K562 (cell line): ENCODE measurements around the gene DNMT1. TPM values are rescaled to one million over a fixed set of nuclear protein-coding genes. Genes with fewer than 3 reads are reported as not detected.

ENCODE experiments used
- E2F3 ChIP-seq: fragments of 250-450 bp; sonication (Bioruptor Pico); IDR thresholded peaks from 2 replicates; pipeline ENCODE4 v1.4.0; 2020; ENCODE audit warnings: mild to moderate bottlenecking
- HNRNPUL1 ChIP-seq: fragments of 200-400 bp; formaldehyde crosslinking; IDR thresholded peaks from 2 replicates; pipeline ENCODE4 v1.6.1; 2017; ENCODE audit warnings: low read length
- HSF4 ChIP-seq: fragments of 250-450 bp; sonication (Bioruptor Pico); IDR thresholded peaks from 2 replicates; pipeline ENCODE4 v2.1.2; 2022; ENCODE audit warnings: mild to moderate bottlenecking, moderate library complexity, borderline replicate concordance
- JUND ChIP-seq, 2 experiments: IDR thresholded peaks; 2 replicates in 1 of 2; 3 replicates in 1 of 2; pipeline ENCODE4 v1.6.1; 2011; ENCODE audit warnings: borderline replicate concordance in 2 of 2, low read depth in 2 of 2, low read length in 2 of 2, improper control_type of control experiment in 1 of 2, missing biosample characterization in 1 of 2, missing genetic modification characterization in 1 of 2, missing genetic modification reagents in 1 of 2
- MAFK ChIP-seq: IDR thresholded peaks from 2 replicates; pipeline ENCODE4 v1.6.1; 2011; ENCODE audit warnings: low read length, improper control_type of control experiment
- MTA2 ChIP-seq: fragments of 450-650 bp; IDR thresholded peaks from 2 replicates; pipeline ENCODE4 v1.6.1; 2016; ENCODE audit warnings: low read depth
- MYNN ChIP-seq, 2 experiments: sonication (generic); formaldehyde crosslinking in 1 of 2; IDR thresholded peaks; 2 replicates each; pipeline versions ENCODE4 v1.5.0 to v1.6.1; 2016 to 2020; ENCODE audit warnings: antibody characterized with exemption in 1 of 2, missing genetic modification reagents in 1 of 2
- OTX1 ChIP-seq: fragments of 450-650 bp; formaldehyde crosslinking; IDR thresholded peaks from 2 replicates; pipeline ENCODE4 v1.4.0; 2022; ENCODE audit warnings: mild to moderate bottlenecking
- POLR2G ChIP-seq: fragments of 200-400 bp; formaldehyde crosslinking; IDR thresholded peaks from 2 replicates; pipeline ENCODE4 v1.6.1; 2017; ENCODE audit warnings: low read depth, mild to moderate bottlenecking, antibody characterized with exemption, low read length, moderate library complexity
- RBFOX2 ChIP-seq: fragments of 200-400 bp; formaldehyde crosslinking; IDR thresholded peaks from 2 replicates; pipeline ENCODE4 v1.6.1; 2017; ENCODE audit warnings: low read depth, mild to moderate bottlenecking, low read length, moderate library complexity
- SMAD4 ChIP-seq: fragments of 250-450 bp; sonication (Bioruptor Pico); conservative IDR thresholded peaks from 2 replicates; pipeline ENCODE4 v1.8.0; 2021; ENCODE audit warnings: inconsistent platforms, mild to moderate bottlenecking, moderate library complexity
- ZBTB17 ChIP-seq: fragments of 450-650 bp; formaldehyde crosslinking; IDR thresholded peaks from 2 replicates; pipeline ENCODE4 v1.4.0; 2020; ENCODE audit warnings: mild to moderate bottlenecking
- ZKSCAN1 ChIP-seq: fragments of 150-350 bp; IDR thresholded peaks from 2 replicates; pipeline ENCODE4 v1.6.1; 2016; ENCODE audit warnings: low read depth, low read length
- ZNF134 ChIP-seq: fragments of 250-450 bp; sonication (Bioruptor Pico); conservative IDR thresholded peaks from 2 replicates; pipeline ENCODE4 v1.4.0; 2020
- ZNF395 ChIP-seq: fragments of 200-800 bp; sonication (Bioruptor generic); IDR thresholded peaks from 2 replicates; pipeline ENCODE4 v1.6.1; 2017; ENCODE audit warnings: missing genetic modification characterization, missing compliant biosample characterization
- ZNF436 ChIP-seq: fragments of 250-450, 450-650 bp; sonication (Bioruptor Pico); formaldehyde crosslinking; IDR thresholded peaks from 2 replicates; pipeline ENCODE4 v1.7.0; 2020; ENCODE audit warnings: mild to moderate bottlenecking
- ZNF592 ChIP-seq: fragments of 450-650 bp; IDR thresholded peaks from 2 replicates; pipeline ENCODE4 v1.6.1; 2017; ENCODE audit warnings: antibody characterized with exemption, mild to moderate bottlenecking
- polyA plus RNA-seq, 8 experiments: library from polyadenylated mRNA; depleted of rRNA in 4 of 8; stranded (reverse) in 5 of 8; unstranded in 3 of 8; fragments of >200 nt; fragmentation: Nextera tagmentation in 2 of 8; fragmentation: Illumina TruSeq in 1 of 8; extraction: Ambion mirVana in 2 of 8; extraction: Trizol in 1 of 8; gene quantifications; 2 replicates each; pipeline versions ENCODE4 v1.2.1 to v1.2.3, GENCODE V29; 2011 to 2014; ENCODE audit warnings: inconsistent platforms in 1 of 8, missing spikeins in 1 of 8
- total RNA-seq, 7 experiments: library from RNA; depleted of rRNA in 6 of 7; stranded (reverse); fragments of >200 nt in 6 of 7; fragmentation: Illumina TruSeq in 2 of 7; extraction: Trizol in 2 of 7; gene quantifications; 2 replicates each; pipeline versions ENCODE4 v1.2.1 to v1.2.3, GENCODE V29; 2011 to 2021; ENCODE audit warnings: low replicate concordance in 1 of 7
- TF ChIP-seq, protein P1 (sequence below): sonication (generic); formaldehyde crosslinking; IDR thresholded peaks from 2 replicates; pipeline ENCODE4 v1.9.0; 2022; ENCODE audit warnings: mild to moderate bottlenecking, missing genetic modification reagents
- TF ChIP-seq, protein P2 (sequence below): sonication (generic); formaldehyde crosslinking; IDR thresholded peaks from 2 replicates; pipeline ENCODE4 v1.9.0; 2022; ENCODE audit warnings: mild to moderate bottlenecking, missing genetic modification reagents
- TF ChIP-seq, protein P3 (sequence below): fragments of 250-450 bp; sonication (Bioruptor Pico); IDR thresholded peaks from 2 replicates; pipeline ENCODE4 v1.8.0; 2021; ENCODE audit warnings: mild to moderate bottlenecking, moderate library complexity

Gene DNMT1
- total and polyA plus RNA-seq, 9 of the 15 experiments (the other 6 are each of a cell fraction or from before 2014, with no cell fraction given): 80.1 to 271 (median 121) TPM

DNA sequence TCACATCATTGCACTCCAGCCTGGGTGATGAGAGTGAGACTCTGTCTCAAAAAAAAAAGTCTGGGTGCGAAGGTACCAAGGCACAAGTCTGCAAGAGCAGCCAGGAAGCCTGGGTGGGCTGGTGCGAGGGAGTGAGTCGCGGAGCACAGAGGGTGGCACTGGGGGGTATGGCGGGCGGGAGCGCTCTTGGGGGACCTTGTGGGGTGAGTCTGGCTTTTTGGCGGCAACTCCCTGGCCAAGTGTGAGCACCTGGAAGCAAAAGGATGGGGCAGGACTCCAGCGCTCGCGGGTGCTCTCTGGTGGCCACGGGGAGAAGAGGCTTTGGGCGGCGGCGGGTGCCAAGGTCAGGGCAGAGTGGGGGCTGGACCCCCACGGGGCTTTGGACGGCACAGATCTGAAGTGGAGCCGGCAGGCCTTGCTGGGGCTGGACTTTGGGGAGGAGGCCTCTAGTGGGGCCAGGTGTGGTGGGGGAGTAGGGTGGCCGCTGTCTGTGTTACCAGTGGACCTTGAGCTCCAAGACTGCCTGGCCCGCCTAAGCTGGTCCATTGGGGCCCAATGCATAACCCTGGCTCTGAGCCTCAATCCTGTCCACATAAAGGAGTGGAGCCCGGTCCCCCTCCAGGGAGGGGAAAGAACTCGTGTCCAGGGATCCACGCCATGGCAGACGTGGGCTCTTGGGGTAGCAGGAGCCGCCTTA, 81.7 kb downstream of the DNMT1 start (continued):
- TF ChIP-seq JUND (IDR thresholded peaks at IDR 0.05; ENCODE audit: borderline replicate concordance, low read depth, low read length) (no peak), JUND (tag; IDR thresholded peaks at IDR 0.05; ENCODE audit: borderline replicate concordance, low read depth, low read length) (no peak; the same call in 2 of the 3 replicates), MYNN (IDR thresholded peaks at IDR 0.05) (peak; percentile 71; the same call in 1 of the 2 replicates), MYNN (CRISPR knock-in tag; IDR thresholded peaks at IDR 0.05) (no peak), POLR2G (peak; percentile 76), ZNF395 (CRISPR knock-in tag) (no peak), OTX1 (peak; percentile 83; the same call in 1 of the 2 replicates), MTA2 (no peak), SMAD4 (CRISPR knock-in tag) (no peak), HSF4 (CRISPR knock-in tag) (no peak), MAFK (no peak), ZNF134 (no peak), RBFOX2 (peak; percentile 56), HNRNPUL1 (no peak; the same call in 1 of the 2 replicates), ZNF592 (no peak), ZNF436 (CRISPR knock-in tag) (no peak), ZBTB17 (CRISPR knock-in tag) (peak; percentile 55; the same call in 1 of the 2 replicates), ZKSCAN1 (no peak), E2F3 (0 out of 2 replicates have a peak, but pooled peaks have one; percentile 47)
- TF ChIP-seq, protein P1, sequence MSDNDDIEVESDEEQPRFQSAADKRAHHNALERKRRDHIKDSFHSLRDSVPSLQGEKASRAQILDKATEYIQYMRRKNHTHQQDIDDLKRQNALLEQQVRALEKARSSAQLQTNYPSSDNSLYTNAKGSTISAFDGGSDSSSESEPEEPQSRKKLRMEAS (CRISPR knock-in tag): no peak
- TF ChIP-seq, protein P2, sequence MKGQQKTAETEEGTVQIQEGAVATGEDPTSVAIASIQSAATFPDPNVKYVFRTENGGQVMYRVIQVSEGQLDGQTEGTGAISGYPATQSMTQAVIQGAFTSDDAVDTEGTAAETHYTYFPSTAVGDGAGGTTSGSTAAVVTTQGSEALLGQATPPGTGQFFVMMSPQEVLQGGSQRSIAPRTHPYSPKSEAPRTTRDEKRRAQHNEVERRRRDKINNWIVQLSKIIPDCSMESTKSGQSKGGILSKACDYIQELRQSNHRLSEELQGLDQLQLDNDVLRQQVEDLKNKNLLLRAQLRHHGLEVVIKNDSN (CRISPR knock-in tag): no peak
- TF ChIP-seq, protein P3, sequence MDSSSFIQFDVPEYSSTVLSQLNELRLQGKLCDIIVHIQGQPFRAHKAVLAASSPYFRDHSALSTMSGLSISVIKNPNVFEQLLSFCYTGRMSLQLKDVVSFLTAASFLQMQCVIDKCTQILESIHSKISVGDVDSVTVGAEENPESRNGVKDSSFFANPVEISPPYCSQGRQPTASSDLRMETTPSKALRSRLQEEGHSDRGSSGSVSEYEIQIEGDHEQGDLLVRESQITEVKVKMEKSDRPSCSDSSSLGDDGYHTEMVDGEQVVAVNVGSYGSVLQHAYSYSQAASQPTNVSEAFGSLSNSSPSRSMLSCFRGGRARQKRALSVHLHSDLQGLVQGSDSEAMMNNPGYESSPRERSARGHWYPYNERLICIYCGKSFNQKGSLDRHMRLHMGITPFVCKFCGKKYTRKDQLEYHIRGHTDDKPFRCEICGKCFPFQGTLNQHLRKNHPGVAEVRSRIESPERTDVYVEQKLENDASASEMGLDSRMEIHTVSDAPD: no peak
